Fibroblast of the conjunctiva (primary cell): ENCODE data around the gene HTR1E.
"Not testable (repeated sequence)": the region's sequence is repeated elsewhere in the genome, so short reads cannot be mapped to it uniquely, and the experiment has no call there.

Source experiments
- DNase-seq: peaks from one replicate; pipeline ENCODE4 v3.0.0-alpha.2; 2010; ENCODE audit warnings: low read depth

Gene HTR1E

GRCh38 chr6:86937219-86938079 is at the start of gene HTR1E:
Gene HTR1E, plus strand, starts transcription at chr6:86937528. Its CDS starts 77,807 bp downstream, at chr6:87015335.
- DNase-seq, result no peak

- no peak for DNase-seq
These were observed 49.0 kb upstream of the HTR1E start for GRCh38 chr6:86888301-86888700.

GRCh38 chr6:86897265-86897664 is 40.1 kb upstream of the HTR1E start:
- not testable (repeated sequence) for DNase-seq

- no peak for DNase-seq
These were observed 23.5 kb upstream of the HTR1E start for GRCh38 chr6:86913795-86914194.

- DNase-seq, result no peak
These were observed 20.9 kb upstream of the HTR1E start for GRCh38 chr6:86916393-86916792.

GRCh38 chr6:86927138-86927537 is 10.2 kb upstream of the HTR1E start:
- not testable (repeated sequence) for DNase-seq

GRCh38 chr6:86927859-86928258 is 9.5 kb upstream of the HTR1E start:
- DNase-seq, result not testable (repeated sequence)

GRCh38 chr6:86934365-86934764 is 3.0 kb upstream of the HTR1E start:
- DNase-seq, result no peak

- DNase-seq, result no peak
These were observed 502 bp upstream of the HTR1E start for GRCh38 chr6:86936834-86937218.

GRCh38 chr6:86938814-86939213 is 1.5 kb downstream of the HTR1E start:
- no peak for DNase-seq

GRCh38 chr6:86941461-86941860 is 4.1 kb downstream of the HTR1E start:
- DNase-seq, result no peak

GRCh38 chr6:86942769-86943516 is 5.6 kb downstream of the HTR1E start:
- DNase-seq, result no peak

- DNase-seq, result no peak
These were observed 6.6 kb downstream of the HTR1E start for GRCh38 chr6:86943819-86944407.

- DNase-seq, result no peak
These were observed 12.4 kb downstream of the HTR1E start for GRCh38 chr6:86949771-86950170.

- no peak for DNase-seq
These were observed 15.7 kb downstream of the HTR1E start for GRCh38 chr6:86952991-86953390.

- no peak for DNase-seq
These were observed 22.3 kb downstream of the HTR1E start for GRCh38 chr6:86959656-86960055.

GRCh38 chr6:86961455-86962200 is 24.3 kb downstream of the HTR1E start:
- no peak for DNase-seq

GRCh38 chr6:86963352-86963751 is 26.0 kb downstream of the HTR1E start:
- no peak for DNase-seq

- DNase-seq, result no peak
These were observed 26.8 kb downstream of the HTR1E start for GRCh38 chr6:86964029-86964579.

- no peak for DNase-seq
These were observed 28.9 kb downstream of the HTR1E start for GRCh38 chr6:86966271-86966670.

GRCh38 chr6:86969573-86969972 is 32.2 kb downstream of the HTR1E start:
- DNase-seq, result no peak

- DNase-seq, result no peak
These were observed 35.8 kb downstream of the HTR1E start for GRCh38 chr6:86973088-86973487.
